Kidney (tissue), 14 donors: ENCODE results near the gene RGS6. TPM values are rescaled to one million over a fixed set of nuclear protein-coding genes. Genes with fewer than 3 reads are reported as not detected.

ENCODE experiments used
- DNase-seq, 5 donors: peaks; one replicate each; pipeline ENCODE4 v3.0.0-alpha.2; 2013 to 2020
- FAIRE-seq: peaks from 2 replicates; lab custom pipeline; 2012; peaks lifted over from hg19 to GRCh38; lab: Jason Lieb, UNC
- H3K27ac ChIP-seq, 2 donors: one replicate each; pipeline ENCODE4 v1.7.0; 2013; ENCODE audit warnings: low read depth in 2 of 2, low read length in 2 of 2, inconsistent platforms in 1 of 2
- H3K27me3 ChIP-seq: one replicate; pipeline ENCODE4 v1.7.1; 2013; ENCODE audit warnings: low read length, inconsistent platforms; ENCODE audit not compliant: control insufficient read depth, insufficient read depth
- H3K36me3 ChIP-seq, 3 donors: one replicate each; pipeline versions ENCODE4 v1.7.0 to v1.7.1; 2013; ENCODE audit warnings: low read length in 3 of 3, control low read depth in 1 of 3, inconsistent platforms in 1 of 3; ENCODE audit not compliant: insufficient read depth in 3 of 3, control insufficient read depth in 2 of 3
- H3K4me1 ChIP-seq, 3 donors: one replicate each; pipeline versions ENCODE4 v1.7.0 to v1.7.1; 2013; ENCODE audit warnings: low read length in 3 of 3, inconsistent platforms in 1 of 3, low read depth in 1 of 3; ENCODE audit not compliant: control insufficient read depth in 2 of 3, insufficient read depth in 2 of 3
- H3K4me3 ChIP-seq, 3 donors: one replicate each; pipeline versions ENCODE4 v1.7.0 to v1.8.1; 2013; ENCODE audit warnings: low read length in 3 of 3, control low read depth in 1 of 3, inconsistent platforms in 1 of 3
- H3K9ac ChIP-seq, 3 donors: one replicate each; pipeline versions ENCODE4 v1.7.0 to v1.7.1; 2013; ENCODE audit warnings: low read length in 3 of 3, control low read depth in 1 of 3, inconsistent platforms in 1 of 3
- H3K9me3 ChIP-seq, 3 donors: one replicate each; pipeline versions ENCODE4 v1.7.0 to v1.7.1; 2013; ENCODE audit warnings: low read length in 3 of 3, control low read depth in 1 of 3, inconsistent platforms in 1 of 3; ENCODE audit not compliant: control insufficient read depth in 2 of 3, insufficient read depth in 1 of 3
- intact Hi-C: fragments of 100-400 bp; cut with DNase I; formaldehyde crosslinking; loops from one replicate; pipeline ENCODE4 v1.11.1; 2022
- polyA plus RNA-seq: library from polyadenylated mRNA; stranded (reverse); fragments of 350-450 nt; fragmentation: Illumina TruSeq; extraction: RNeasy Lipid Tissue Mini Kit (QIAGEN cat#74804); gene quantifications from one replicate; pipeline ENCODE4 v1.2.3, GENCODE V29; 2014; ENCODE audit warnings: low read depth, low replicate concordance; ENCODE audit not compliant: insufficient read depth
- total RNA-seq: library from RNA; stranded (reverse); fragmentation: NEBNext Ultra II Directional; extraction: Animal tissue kit (Norgen Biotek cat#: 25700); gene quantifications from one replicate; pipeline ENCODE4 v1.2.1, GENCODE V29; 2021
- TF ChIP-seq, protein P1 (sequence below): IDR thresholded peaks from 3 replicates; pipeline ENCODE4 v1.5.1; 2012; ENCODE audit warnings: mild to moderate bottlenecking, moderate library complexity, borderline replicate concordance; ENCODE audit not compliant: insufficient read depth; ENCODE audit errors: extremely low read depth
- donor health status: control.
- donor health status: control.
- donor health status: control.
- donor health status: control.
- donor health status: control.
- donor health status: DM: yes; HTN: yes; CAD: no.
- donor health status: Normal renal cell carcinoma (clear cell type).

Gene RGS6
- total and polyA plus RNA-seq, 2 donors from 2014 or later: 1.1 to 1.4 TPM

DNA sequence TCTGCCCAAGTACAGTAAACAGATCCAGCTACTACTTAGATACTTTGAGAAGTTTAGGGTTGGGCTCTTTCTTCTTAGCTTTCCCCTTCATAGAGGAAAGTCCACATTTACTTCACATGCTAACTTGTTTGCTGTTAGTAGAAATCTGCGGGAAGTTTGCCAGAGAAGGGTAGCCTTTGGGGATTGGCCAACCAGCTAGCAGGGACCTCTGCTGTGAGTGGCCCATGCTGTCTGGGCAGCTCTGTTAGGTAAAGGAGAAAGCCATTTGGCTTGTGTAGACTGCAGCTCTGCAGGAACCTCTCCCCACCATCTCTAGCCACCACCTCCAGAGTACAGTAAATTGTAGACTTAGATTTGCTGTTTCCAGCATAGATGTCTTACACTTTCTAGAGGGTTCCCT, 193.9 kb downstream of the RGS6 start:
- H3K4me1 ChIP-seq: no peaks in the 10 kb centered on the region
- H3K36me3 ChIP-seq: no peaks in the 10 kb centered on the region
- H3K9me3 ChIP-seq: no peaks in the 10 kb centered on the region
- no peak overlapping the region for H3K27ac ChIP-seq
- TF ChIP-seq, protein P1, sequence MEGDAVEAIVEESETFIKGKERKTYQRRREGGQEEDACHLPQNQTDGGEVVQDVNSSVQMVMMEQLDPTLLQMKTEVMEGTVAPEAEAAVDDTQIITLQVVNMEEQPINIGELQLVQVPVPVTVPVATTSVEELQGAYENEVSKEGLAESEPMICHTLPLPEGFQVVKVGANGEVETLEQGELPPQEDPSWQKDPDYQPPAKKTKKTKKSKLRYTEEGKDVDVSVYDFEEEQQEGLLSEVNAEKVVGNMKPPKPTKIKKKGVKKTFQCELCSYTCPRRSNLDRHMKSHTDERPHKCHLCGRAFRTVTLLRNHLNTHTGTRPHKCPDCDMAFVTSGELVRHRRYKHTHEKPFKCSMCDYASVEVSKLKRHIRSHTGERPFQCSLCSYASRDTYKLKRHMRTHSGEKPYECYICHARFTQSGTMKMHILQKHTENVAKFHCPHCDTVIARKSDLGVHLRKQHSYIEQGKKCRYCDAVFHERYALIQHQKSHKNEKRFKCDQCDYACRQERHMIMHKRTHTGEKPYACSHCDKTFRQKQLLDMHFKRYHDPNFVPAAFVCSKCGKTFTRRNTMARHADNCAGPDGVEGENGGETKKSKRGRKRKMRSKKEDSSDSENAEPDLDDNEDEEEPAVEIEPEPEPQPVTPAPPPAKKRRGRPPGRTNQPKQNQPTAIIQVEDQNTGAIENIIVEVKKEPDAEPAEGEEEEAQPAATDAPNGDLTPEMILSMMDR: no peak
- no peaks in the 10 kb centered on the region for H3K27me3 ChIP-seq
- no peak overlapping the region for H3K9ac ChIP-seq
- FAIRE-seq (no peak), DNase-seq (no peak)
- intact Hi-C loops: no loop called here
- H3K4me3 ChIP-seq: no peak overlapping the region

DNA sequence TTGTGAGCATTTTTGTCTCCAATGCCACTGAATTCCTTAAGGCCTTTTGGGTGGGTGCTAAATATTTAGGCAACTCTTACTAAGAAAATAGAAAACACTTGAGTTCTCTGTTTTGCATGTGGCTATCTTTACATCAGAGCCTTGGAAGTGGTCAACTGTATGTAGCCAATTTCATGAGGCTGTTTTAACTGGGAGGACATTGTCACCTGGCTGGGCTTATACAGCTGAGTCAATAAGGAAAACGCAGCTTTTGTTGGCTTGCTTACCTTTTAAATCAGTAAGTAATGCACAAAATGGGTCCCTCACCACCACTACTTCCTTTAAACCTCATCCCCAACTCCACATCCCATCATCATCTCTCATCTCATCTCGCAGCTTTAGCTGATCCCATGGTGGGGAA, 194.3 kb downstream of the RGS6 start:
- intact Hi-C loops: no loop called here
- H3K4me3 ChIP-seq: no peak overlapping the region
- TF ChIP-seq, protein P1: no peak
- no peak overlapping the region for H3K27ac ChIP-seq
- no peaks in the 10 kb centered on the region for H3K36me3 ChIP-seq
- no peaks in the 10 kb centered on the region for H3K4me1 ChIP-seq
- DNase-seq (no peak), FAIRE-seq (no peak)
- no peaks in the 10 kb centered on the region for H3K27me3 ChIP-seq
- H3K9ac ChIP-seq: no peak overlapping the region
- no peaks in the 10 kb centered on the region for H3K9me3 ChIP-seq

- no peak for FAIRE-seq
- H3K27me3 ChIP-seq: no peaks in the 10 kb centered on the region
- no peak overlapping the region for H3K27ac ChIP-seq
- DNase-seq: no peak
- no peak overlapping the region for H3K9ac ChIP-seq
- TF ChIP-seq, protein P1: no peak
- no peaks in the 10 kb centered on the region for H3K4me1 ChIP-seq
- no peak overlapping the region for H3K4me3 ChIP-seq
- H3K36me3 ChIP-seq: no peaks in the 10 kb centered on the region
- intact Hi-C loops: no loop called here
- no peaks in the 10 kb centered on the region for H3K9me3 ChIP-seq
Observed at GRCh38 chr14:72128629-72129028, 196.4 kb downstream of the RGS6 start.

DNA sequence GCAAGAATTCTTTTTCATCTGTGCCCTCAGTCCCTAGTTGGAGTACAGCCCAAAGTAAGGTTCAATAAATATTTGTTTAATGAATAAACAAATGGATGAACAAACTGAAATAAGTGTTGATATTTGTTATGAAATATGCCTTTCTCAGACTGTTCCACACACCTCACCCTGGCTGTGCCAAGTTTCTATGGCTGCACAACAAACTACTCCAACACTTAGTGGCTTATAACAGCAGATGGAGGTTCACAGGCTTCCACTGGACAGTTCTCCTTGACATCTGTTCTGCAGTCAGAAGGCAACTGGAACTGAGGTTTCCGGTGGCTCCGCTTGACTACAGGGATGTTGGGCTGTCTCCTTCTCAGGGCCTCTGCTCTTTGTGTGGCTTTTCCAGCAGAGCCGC, 197.1 kb downstream of the RGS6 start:
- intact Hi-C loops: no loop called here
- no peaks in the 10 kb centered on the region for H3K27me3 ChIP-seq
- TF ChIP-seq, protein P1: no peak

More for the DNA sequence above, 197.1 kb downstream of the RGS6 start:
- Histone ChIP-seq H3K36me3 (no peaks in the 10 kb centered on the region), H3K27ac (no peak overlapping the region), H3K9ac (no peak overlapping the region), H3K4me3 (no peak overlapping the region), H3K4me1 (no peaks in the 10 kb centered on the region), H3K9me3 (no peaks in the 10 kb centered on the region)
- peak in 3 of 5 donors; percentile 1 to 44 (median 9) for DNase-seq
- no peak for FAIRE-seq
